ENCODE results near the gene TMEM201.

DNA sequence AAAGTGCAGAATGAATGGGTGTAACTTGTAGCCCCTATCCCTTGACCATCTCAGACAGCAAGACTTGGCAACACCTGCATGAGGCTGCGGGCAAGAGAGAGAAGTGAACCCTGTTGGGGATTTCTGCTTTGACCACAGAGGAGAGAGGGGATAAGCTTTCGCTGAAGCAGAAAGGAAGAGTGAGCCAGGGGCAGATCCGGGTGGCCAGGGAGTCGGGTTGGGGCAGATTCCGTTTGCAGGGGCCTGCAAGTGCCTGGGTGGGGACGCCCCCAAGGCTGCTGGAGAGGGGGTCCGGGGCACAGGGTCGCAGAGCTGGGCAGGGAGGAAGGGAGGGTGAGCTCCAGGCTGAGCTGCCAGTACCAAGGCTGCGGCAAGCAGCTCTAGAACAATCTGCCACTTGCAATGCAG is 37.5 kb downstream of the TMEM201 start:
- no peak for TF ChIP-seq TAF1 (IDR thresholded peaks at IDR 0.05; ENCODE audit: borderline replicate concordance, insufficient read depth, low read length)
- no peak for TF ChIP-seq SIN3A (IDR thresholded peaks at IDR 0.05; ENCODE audit: borderline replicate concordance, insufficient read depth, low read length)
- no peak for TF ChIP-seq POLR2AphosphoS5 (IDR thresholded peaks at IDR 0.05; ENCODE audit: low read depth, low read length)

Data from PFSK-1 (cell line).